Prostate gland (tissue), 2 donors: Measurements from ENCODE around the gene GPATCH2.

Experiments used
- POLR2A ChIP-seq: fragments of 450-650 bp; IDR thresholded peaks from one replicate; pipeline ENCODE4 v1.6.1; 2016; ENCODE audit warnings: antibody characterized with exemption, mild to moderate bottlenecking
- TF ChIP-seq, protein P1 (sequence below), 4 experiments: fragments of 200-600 bp in 2 of 4; fragments of 450-650 bp in 2 of 4; sonication (generic) in 2 of 4; IDR thresholded peaks; 1 replicate in 3 of 4; 2 replicates in 1 of 4; pipeline ENCODE4 v1.5.1; 2016 to 2019; ENCODE audit warnings: antibody characterized with exemption in 4 of 4, mild to moderate bottlenecking in 2 of 4, moderate library complexity in 2 of 4

DNA sequence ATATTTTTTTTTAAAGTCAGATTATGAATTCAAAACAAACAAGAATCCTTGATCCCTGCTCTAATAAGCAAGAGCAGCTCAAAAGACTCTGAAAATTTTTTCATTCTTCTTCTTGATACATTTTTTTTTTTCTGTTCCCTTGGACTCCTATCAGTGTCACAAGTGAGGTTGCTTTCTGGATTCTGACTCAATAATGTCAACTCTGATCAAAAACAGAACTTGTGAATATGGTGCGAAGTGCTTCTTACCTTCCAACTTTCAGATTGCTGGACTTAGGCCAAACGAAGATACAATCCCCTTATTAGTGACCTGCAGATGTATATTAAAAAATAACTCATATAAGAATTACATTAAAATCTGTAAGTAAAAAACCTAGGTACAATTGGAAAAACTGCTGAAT is 136.1 kb downstream of the GPATCH2 start:
- TF ChIP-seq, protein P1, sequence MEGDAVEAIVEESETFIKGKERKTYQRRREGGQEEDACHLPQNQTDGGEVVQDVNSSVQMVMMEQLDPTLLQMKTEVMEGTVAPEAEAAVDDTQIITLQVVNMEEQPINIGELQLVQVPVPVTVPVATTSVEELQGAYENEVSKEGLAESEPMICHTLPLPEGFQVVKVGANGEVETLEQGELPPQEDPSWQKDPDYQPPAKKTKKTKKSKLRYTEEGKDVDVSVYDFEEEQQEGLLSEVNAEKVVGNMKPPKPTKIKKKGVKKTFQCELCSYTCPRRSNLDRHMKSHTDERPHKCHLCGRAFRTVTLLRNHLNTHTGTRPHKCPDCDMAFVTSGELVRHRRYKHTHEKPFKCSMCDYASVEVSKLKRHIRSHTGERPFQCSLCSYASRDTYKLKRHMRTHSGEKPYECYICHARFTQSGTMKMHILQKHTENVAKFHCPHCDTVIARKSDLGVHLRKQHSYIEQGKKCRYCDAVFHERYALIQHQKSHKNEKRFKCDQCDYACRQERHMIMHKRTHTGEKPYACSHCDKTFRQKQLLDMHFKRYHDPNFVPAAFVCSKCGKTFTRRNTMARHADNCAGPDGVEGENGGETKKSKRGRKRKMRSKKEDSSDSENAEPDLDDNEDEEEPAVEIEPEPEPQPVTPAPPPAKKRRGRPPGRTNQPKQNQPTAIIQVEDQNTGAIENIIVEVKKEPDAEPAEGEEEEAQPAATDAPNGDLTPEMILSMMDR (IDR thresholded peaks at IDR 0.05), result no peak
- TF ChIP-seq POLR2A, result no peak
